HepG2 (cell line): ENCODE data around the gene MCRIP2. TPM values are rescaled to one million over a fixed set of nuclear protein-coding genes. Genes with fewer than 3 reads are reported as not detected.

Source experiments
- CBX5 ChIP-seq: sonication (generic); formaldehyde crosslinking; IDR thresholded peaks from 2 replicates; pipeline ENCODE4 v1.4.0; 2020; ENCODE audit warnings: missing genetic modification reagents, borderline replicate concordance
- HIC2 ChIP-seq: sonication (generic); formaldehyde crosslinking; IDR thresholded peaks from 2 replicates; pipeline ENCODE4 v1.9.0; 2022; ENCODE audit warnings: low read depth, missing genetic modification reagents
- KDM1A ChIP-seq: IDR thresholded peaks from 2 replicates; pipeline ENCODE4 v1.6.1; 2016; ENCODE audit warnings: missing compliant biosample characterization
- KMT2A ChIP-seq: sonication (generic); formaldehyde crosslinking; IDR thresholded peaks from 2 replicates; pipeline ENCODE4 v1.4.0; 2020; ENCODE audit warnings: missing genetic modification reagents
- PTBP1 ChIP-seq: fragments of 200-400 bp; formaldehyde crosslinking; IDR thresholded peaks from 2 replicates; pipeline ENCODE4 v1.6.1; 2018; ENCODE audit warnings: low read length, low read depth; ENCODE audit not compliant: poor library complexity, severe bottlenecking
- SP5 ChIP-seq: IDR thresholded peaks from 2 replicates; pipeline ENCODE4 v1.6.1; 2016; ENCODE audit warnings: low read depth, borderline replicate concordance
- ZBTB40 ChIP-seq, 2 experiments: fragments of 450-650 bp in 1 of 2; sonication (generic) in 1 of 2; formaldehyde crosslinking in 1 of 2; IDR thresholded peaks; 2 replicates each; pipeline versions ENCODE4 v1.6.1 to v1.8.0; 2016 to 2022; ENCODE audit warnings: antibody characterized with exemption in 1 of 2, mild to moderate bottlenecking in 1 of 2, missing genetic modification reagents in 1 of 2
- ZNF232 ChIP-seq: sonication (generic); formaldehyde crosslinking; IDR thresholded peaks from 2 replicates; pipeline ENCODE4 v1.4.0; 2020; ENCODE audit warnings: missing genetic modification reagents, borderline replicate concordance
- polyA plus RNA-seq, 8 experiments: library from polyadenylated mRNA; depleted of rRNA in 3 of 8; stranded (reverse) in 7 of 8; unstranded in 1 of 8; fragments of >200 nt; fragmentation: Illumina TruSeq in 4 of 8; extraction: Trizol in 4 of 8; gene quantifications; 2 replicates each; pipeline versions ENCODE4 v1.2.1 to v1.2.3, GENCODE V29; 2011 to 2016; ENCODE audit warnings: low read depth in 4 of 8, missing spikeins in 1 of 8, mixed read lengths in 1 of 8; ENCODE audit not compliant: insufficient read depth in 1 of 8
- total RNA-seq, 5 experiments: library from RNA; depleted of rRNA; stranded (reverse); fragments of >200 nt; fragmentation: Illumina TruSeq; extraction: Trizol; gene quantifications; 2 replicates each; pipeline ENCODE4 v1.2.3, GENCODE V29; 2016; ENCODE audit warnings: low read depth in 1 of 5
- TF ChIP-seq, protein P1 (sequence below): sonication (generic); formaldehyde crosslinking; IDR thresholded peaks from 2 replicates; pipeline ENCODE4 v1.4.0; 2020; ENCODE audit warnings: missing genetic modification reagents, borderline replicate concordance
- TF ChIP-seq, protein P2 (sequence below): sonication (generic); formaldehyde crosslinking; IDR thresholded peaks from 2 replicates; pipeline ENCODE4 v1.4.0; 2020; ENCODE audit warnings: missing genetic modification reagents

MCRIP2 gene
- total and polyA plus RNA-seq, 2 of the 13 experiments (the other 11 are each of a cell fraction or from before 2014, with no cell fraction given) = 39.6 to 76.7 TPM

DNA sequence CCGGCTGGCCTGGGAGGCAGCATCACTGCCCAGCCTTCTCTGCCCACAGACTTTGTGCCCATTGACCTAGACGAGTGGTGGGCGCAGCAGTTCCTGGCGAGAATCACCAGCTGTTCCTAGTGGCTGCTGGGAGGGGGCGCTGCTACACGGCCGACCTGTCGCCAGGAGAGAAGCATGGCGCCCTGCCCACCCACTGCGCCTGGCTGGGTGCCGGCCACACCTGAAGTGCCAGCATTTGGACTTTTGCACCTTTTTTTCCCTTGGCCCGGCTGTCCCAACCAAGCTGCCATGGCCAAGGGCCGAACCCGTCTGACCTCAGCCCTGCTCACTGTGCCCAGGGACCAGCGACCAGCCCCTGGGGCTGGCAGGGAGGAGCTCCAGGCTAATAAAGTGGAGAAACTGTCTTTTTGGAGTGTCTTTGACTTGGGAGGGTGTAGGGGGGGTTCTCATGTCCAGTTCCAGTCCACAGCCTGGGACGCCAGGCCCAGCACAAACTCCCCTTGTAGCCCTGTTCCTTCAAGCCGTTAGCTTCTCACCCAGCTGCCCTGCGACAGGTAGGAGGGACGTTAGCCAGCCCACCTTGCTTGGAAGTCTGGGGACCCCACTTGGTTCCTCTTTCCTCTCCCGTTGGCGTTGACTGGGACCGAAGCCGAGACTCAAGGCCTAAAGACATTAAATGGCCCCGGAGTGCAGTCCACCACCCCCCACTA lies 6.6 kb downstream of the MCRIP2 start (continued):
- TF ChIP-seq, protein P1, sequence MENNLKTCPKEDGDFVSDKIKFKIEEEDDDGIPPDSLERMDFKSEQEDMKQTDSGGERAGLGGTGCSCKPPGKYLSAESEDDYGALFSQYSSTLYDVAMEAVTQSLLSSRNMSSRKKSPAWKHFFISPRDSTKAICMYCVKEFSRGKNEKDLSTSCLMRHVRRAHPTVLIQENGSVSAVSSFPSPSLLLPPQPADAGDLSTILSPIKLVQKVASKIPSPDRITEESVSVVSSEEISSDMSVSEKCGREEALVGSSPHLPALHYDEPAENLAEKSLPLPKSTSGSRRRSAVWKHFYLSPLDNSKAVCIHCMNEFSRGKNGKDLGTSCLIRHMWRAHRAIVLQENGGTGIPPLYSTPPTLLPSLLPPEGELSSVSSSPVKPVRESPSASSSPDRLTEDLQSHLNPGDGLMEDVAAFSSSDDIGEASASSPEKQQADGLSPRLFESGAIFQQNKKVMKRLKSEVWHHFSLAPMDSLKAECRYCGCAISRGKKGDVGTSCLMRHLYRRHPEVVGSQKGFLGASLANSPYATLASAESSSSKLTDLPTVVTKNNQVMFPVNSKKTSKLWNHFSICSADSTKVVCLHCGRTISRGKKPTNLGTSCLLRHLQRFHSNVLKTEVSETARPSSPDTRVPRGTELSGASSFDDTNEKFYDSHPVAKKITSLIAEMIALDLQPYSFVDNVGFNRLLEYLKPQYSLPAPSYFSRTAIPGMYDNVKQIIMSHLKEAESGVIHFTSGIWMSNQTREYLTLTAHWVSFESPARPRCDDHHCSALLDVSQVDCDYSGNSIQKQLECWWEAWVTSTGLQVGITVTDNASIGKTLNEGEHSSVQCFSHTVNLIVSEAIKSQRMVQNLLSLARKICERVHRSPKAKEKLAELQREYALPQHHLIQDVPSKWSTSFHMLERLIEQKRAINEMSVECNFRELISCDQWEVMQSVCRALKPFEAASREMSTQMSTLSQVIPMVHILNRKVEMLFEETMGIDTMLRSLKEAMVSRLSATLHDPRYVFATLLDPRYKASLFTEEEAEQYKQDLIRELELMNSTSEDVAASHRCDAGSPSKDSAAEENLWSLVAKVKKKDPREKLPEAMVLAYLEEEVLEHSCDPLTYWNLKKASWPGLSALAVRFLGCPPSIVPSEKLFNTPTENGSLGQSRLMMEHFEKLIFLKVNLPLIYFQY (CRISPR knock-in tag) = no peak
- peak; percentile 38; the same call in 1 of the 2 replicates for TF ChIP-seq SP5 (CRISPR knock-in tag)
- TF ChIP-seq, protein P2, sequence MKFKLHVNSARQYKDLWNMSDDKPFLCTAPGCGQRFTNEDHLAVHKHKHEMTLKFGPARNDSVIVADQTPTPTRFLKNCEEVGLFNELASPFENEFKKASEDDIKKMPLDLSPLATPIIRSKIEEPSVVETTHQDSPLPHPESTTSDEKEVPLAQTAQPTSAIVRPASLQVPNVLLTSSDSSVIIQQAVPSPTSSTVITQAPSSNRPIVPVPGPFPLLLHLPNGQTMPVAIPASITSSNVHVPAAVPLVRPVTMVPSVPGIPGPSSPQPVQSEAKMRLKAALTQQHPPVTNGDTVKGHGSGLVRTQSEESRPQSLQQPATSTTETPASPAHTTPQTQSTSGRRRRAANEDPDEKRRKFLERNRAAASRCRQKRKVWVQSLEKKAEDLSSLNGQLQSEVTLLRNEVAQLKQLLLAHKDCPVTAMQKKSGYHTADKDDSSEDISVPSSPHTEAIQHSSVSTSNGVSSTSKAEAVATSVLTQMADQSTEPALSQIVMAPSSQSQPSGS (CRISPR knock-in tag) = peak; percentile 55; the same call in 1 of the 2 replicates
- no peak for TF ChIP-seq ZNF232 (CRISPR knock-in tag)
- TF ChIP-seq CBX5 = no peak; the same call in 1 of the 2 replicates
- TF ChIP-seq PTBP1 = no peak
- TF ChIP-seq HIC2 = peak; percentile 97
- no peak for TF ChIP-seq ZBTB40 (IDR thresholded peaks at IDR 0.05)
- TF ChIP-seq ZBTB40 (CRISPR knock-in tag; IDR thresholded peaks at IDR 0.05) = no peak
- TF ChIP-seq KMT2A (CRISPR knock-in tag) = no peak
- 0 out of 2 replicates have a peak, but pooled peaks have one; percentile 28 for TF ChIP-seq KDM1A
